ENCODE data around the gene GULP1. TPM values are rescaled to one million over a fixed set of nuclear protein-coding genes. Genes with fewer than 3 reads are reported as not detected.
A peak's percentile ranks its signal among the peaks of the same experiment; 100 is the strongest.

The GULP1 gene
- total RNA-seq, 1 donor from 2014 or later, result 49.0 TPM

GRCh38 chr2:188414411-188414810 lies 122.7 kb downstream of the GULP1 start:
- Mint-ChIP-seq H3K27me3 (no peaks in the 10 kb centered on the region), H3K4me3 (no peak overlapping the region), H3K27ac (no peak overlapping the region), H3K4me1 (ENCODE audit: unreplicated experiment) (peaks cover 31% of the 10 kb centered on the region), H3K9me3 (peaks cover 13% of the 10 kb centered on the region), H3K36me3 (peaks cover 14% of the 10 kb centered on the region)
- no peak for TF ChIP-seq CTCF (conservative IDR thresholded peaks at IDR 0.05)
- DNase-seq (ENCODE audit: extremely low spot score, unreplicated experiment), result no peak

GRCh38 chr2:188414869-188415753 lies 123.4 kb downstream of the GULP1 start:
- no peak overlapping the region for H3K27ac Mint-ChIP-seq

DNA sequence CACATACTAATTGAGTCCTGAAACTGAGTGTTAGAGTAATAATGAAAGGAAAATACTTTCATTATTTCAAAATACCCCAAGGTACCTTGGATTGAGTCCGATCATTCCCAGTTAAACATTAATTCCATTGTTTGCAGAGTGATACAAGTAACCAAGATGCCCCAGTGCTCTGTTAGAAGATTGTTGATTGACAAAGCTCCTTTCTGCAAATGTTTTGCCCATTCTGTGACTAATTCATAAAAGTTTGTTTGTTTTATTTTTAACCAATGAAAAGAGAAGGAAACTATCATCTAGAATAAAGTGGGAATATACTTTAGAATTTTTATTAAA lies 124.0 kb downstream of the GULP1 start:
- no peak for TF ChIP-seq CTCF (conservative IDR thresholded peaks at IDR 0.05)
- DNase-seq (ENCODE audit: extremely low spot score, unreplicated experiment), result no peak
- Mint-ChIP-seq H3K27me3 (no peaks in the 10 kb centered on the region), H3K36me3 (peaks cover 20% of the 10 kb centered on the region), H3K4me1 (ENCODE audit: unreplicated experiment) (peaks cover 31% of the 10 kb centered on the region), H3K27ac (no peak overlapping the region), H3K9me3 (peaks cover 14% of the 10 kb centered on the region), H3K4me3 (no peak overlapping the region)

More at GRCh38 chr2:188414869-188415753, 123.4 kb downstream of the GULP1 start:
- TF ChIP-seq CTCF (conservative IDR thresholded peaks at IDR 0.05), result no peak
- H3K4me1 Mint-ChIP-seq (ENCODE audit: unreplicated experiment), result peaks cover 31% of the 10 kb centered on the region
- no peaks in the 10 kb centered on the region for H3K27me3 Mint-ChIP-seq
- no peak for DNase-seq (ENCODE audit: extremely low spot score, unreplicated experiment)
- H3K4me3 Mint-ChIP-seq, result no peak overlapping the region
- H3K36me3 Mint-ChIP-seq, result peaks cover 20% of the 10 kb centered on the region
- H3K9me3 Mint-ChIP-seq, result peaks cover 19% of the 10 kb centered on the region

GRCh38 chr2:188416367-188416766 lies 124.7 kb downstream of the GULP1 start:
- Mint-ChIP-seq H3K27me3 (no peaks in the 10 kb centered on the region), H3K27ac (peak overlapping the region; percentile 14), H3K4me3 (no peak overlapping the region), H3K36me3 (peaks cover 19% of the 10 kb centered on the region), H3K4me1 (ENCODE audit: unreplicated experiment) (peaks cover 31% of the 10 kb centered on the region), H3K9me3 (peaks cover 13% of the 10 kb centered on the region)
- DNase-seq (ENCODE audit: extremely low spot score, unreplicated experiment), result no peak
- no peak for TF ChIP-seq CTCF (conservative IDR thresholded peaks at IDR 0.05)

- H3K9me3 Mint-ChIP-seq, result peaks cover 9% of the 10 kb centered on the region
- H3K36me3 Mint-ChIP-seq, result peaks cover 23% of the 10 kb centered on the region
- no peak for DNase-seq (ENCODE audit: extremely low spot score, unreplicated experiment)
- no peak overlapping the region for H3K27ac Mint-ChIP-seq
- no peak overlapping the region for H3K4me3 Mint-ChIP-seq
- no peak for TF ChIP-seq CTCF (conservative IDR thresholded peaks at IDR 0.05)
- no peaks in the 10 kb centered on the region for H3K4me1 Mint-ChIP-seq (ENCODE audit: unreplicated experiment)
- no peaks in the 10 kb centered on the region for H3K27me3 Mint-ChIP-seq
These were observed 131.1 kb downstream of the GULP1 start for GRCh38 chr2:188422726-188423125.

Data from type B pancreatic cell (in vitro differentiated cells).